ENCODE data around the gene PNPT1.
"Not testable (repeated sequence)": the region's sequence is repeated elsewhere in the genome, so short reads cannot be mapped to it uniquely, and the experiment has no call there.

Gene PNPT1

GRCh38 chr2:55705027-55705653, 11.5 kb upstream of the PNPT1 start:
- no peaks in the 10 kb centered on the region for H3K36me3 ChIP-seq
- intact Hi-C loops (cut with DNase I; ENCODE audit: low total_unique reads) = no loop called here
- no peak for TF ChIP-seq CTCF (IDR thresholded peaks at IDR 0.05)
- no peak overlapping the region for H3K27ac ChIP-seq
- no peak for DNase-seq
- no peak overlapping the region for H3K4me3 ChIP-seq
- no peaks in the 10 kb centered on the region for H3K4me1 ChIP-seq
- H3K9me3 ChIP-seq = no peaks in the 10 kb centered on the region
- peaks cover 0 to 2% of the 10 kb centered on the region in 2 donors for H3K27me3 ChIP-seq

- Histone ChIP-seq H3K4me1 (no peaks in the 10 kb centered on the region), H3K36me3 (no peaks in the 10 kb centered on the region), H3K9me3 (no peaks in the 10 kb centered on the region), H3K4me3 (no peak overlapping the region), H3K27ac (no peak overlapping the region), H3K27me3 (peaks cover 0 to 2% of the 10 kb centered on the region in 2 donors)
- no peak for TF ChIP-seq CTCF (IDR thresholded peaks at IDR 0.05)
- DNase-seq = no peak
- intact Hi-C loops (cut with DNase I; ENCODE audit: low total_unique reads) = no loop called here
Measured at GRCh38 chr2:55703350-55703749, 9.7 kb upstream of the PNPT1 start.

- H3K36me3 ChIP-seq; intact Hi-C loops (cut with DNase I; ENCODE audit: low total_unique reads); DNase-seq; H3K27me3 ChIP-seq; H3K9me3 ChIP-seq: not testable (repeated sequence)
- Histone ChIP-seq H3K27ac (peak overlapping the region; percentile 51 to 65), H3K4me3 (peak overlapping the region; percentile 69 to 70), H3K4me1 (peaks cover 0 to 11% (median 4%) of the 10 kb centered on the region in 4 donors)
Measured at GRCh38 chr2:55692740-55693139, 904 bp downstream of the PNPT1 start.

GRCh38 chr2:55672630-55673029, 21.0 kb downstream of the PNPT1 start:
- intact Hi-C loops (cut with DNase I; ENCODE audit: low total_unique reads) = no loop called here
- DNase-seq = no peak
- H3K27ac ChIP-seq = no peak overlapping the region
- TF ChIP-seq CTCF (IDR thresholded peaks at IDR 0.05) = no peak
- H3K36me3 ChIP-seq = peaks cover 10 to 58% (median 57%) of the 10 kb centered on the region in 3 donors
- no peak overlapping the region for H3K4me3 ChIP-seq
- H3K9me3 ChIP-seq = no peaks in the 10 kb centered on the region
- H3K4me1 ChIP-seq = no peaks in the 10 kb centered on the region
- H3K27me3 ChIP-seq = no peaks in the 10 kb centered on the region

- TF ChIP-seq CTCF (IDR thresholded peaks at IDR 0.05) = no peak
- intact Hi-C loops (cut with DNase I; ENCODE audit: low total_unique reads) = no loop called here
- peaks cover 22 to 76% (median 59%) of the 10 kb centered on the region in 3 donors for H3K36me3 ChIP-seq
Measured at GRCh38 chr2:55668956-55669355, 24.7 kb downstream of the PNPT1 start.

GRCh38 chr2:55653255-55653654, 40.4 kb downstream of the PNPT1 start:
- H3K4me1 ChIP-seq = no peaks in the 10 kb centered on the region
- H3K36me3 ChIP-seq = peaks cover 36 to 38% (median 37%) of the 10 kb centered on the region in 3 donors
- TF ChIP-seq CTCF (IDR thresholded peaks at IDR 0.05) = no peak
- H3K4me3 ChIP-seq = no peak overlapping the region
- no peak for DNase-seq
- intact Hi-C loops (cut with DNase I; ENCODE audit: low total_unique reads) = no loop called here
- no peaks in the 10 kb centered on the region for H3K9me3 ChIP-seq
- no peaks in the 10 kb centered on the region for H3K27me3 ChIP-seq
- H3K27ac ChIP-seq = no peak overlapping the region

More at GRCh38 chr2:55668956-55669355, 24.7 kb downstream of the PNPT1 start:
- no peak for DNase-seq
- Histone ChIP-seq H3K27me3 (no peaks in the 10 kb centered on the region), H3K4me1 (no peaks in the 10 kb centered on the region), H3K27ac (no peak overlapping the region), H3K4me3 (no peak overlapping the region), H3K9me3 (no peaks in the 10 kb centered on the region)

Measured in tibial artery (tissue), 4 donors.